ENCODE measurements around the gene CNN2.
A peak's percentile ranks its signal among the peaks of the same experiment; 100 is the strongest.

The CNN2 gene

DNA sequence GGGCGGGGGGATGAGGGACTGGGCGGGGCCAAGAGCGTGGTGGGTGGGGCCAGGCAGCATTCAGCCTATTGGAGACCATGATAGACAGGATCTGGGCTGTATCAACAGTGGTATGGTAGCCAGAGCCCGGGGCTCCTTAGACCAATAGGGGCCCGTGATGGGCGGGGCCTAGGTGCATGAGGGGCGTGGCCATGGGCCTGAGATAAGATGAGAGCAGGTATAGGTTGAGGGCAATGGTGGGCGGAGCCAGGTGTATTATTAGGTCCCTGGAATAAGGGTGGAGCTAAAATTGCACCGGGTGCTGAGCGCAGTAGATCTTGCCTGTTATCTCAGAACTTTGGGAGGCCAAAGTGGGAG lies 18.8 kb downstream of the CNN2 start:
- H3K4me3 ChIP-seq (ENCODE audit: control insufficient read depth, low read depth, low read length), result no peak overlapping the region
- peak; percentile 40 for DNase-seq (ENCODE audit: low read depth)
- TF ChIP-seq, protein P1, sequence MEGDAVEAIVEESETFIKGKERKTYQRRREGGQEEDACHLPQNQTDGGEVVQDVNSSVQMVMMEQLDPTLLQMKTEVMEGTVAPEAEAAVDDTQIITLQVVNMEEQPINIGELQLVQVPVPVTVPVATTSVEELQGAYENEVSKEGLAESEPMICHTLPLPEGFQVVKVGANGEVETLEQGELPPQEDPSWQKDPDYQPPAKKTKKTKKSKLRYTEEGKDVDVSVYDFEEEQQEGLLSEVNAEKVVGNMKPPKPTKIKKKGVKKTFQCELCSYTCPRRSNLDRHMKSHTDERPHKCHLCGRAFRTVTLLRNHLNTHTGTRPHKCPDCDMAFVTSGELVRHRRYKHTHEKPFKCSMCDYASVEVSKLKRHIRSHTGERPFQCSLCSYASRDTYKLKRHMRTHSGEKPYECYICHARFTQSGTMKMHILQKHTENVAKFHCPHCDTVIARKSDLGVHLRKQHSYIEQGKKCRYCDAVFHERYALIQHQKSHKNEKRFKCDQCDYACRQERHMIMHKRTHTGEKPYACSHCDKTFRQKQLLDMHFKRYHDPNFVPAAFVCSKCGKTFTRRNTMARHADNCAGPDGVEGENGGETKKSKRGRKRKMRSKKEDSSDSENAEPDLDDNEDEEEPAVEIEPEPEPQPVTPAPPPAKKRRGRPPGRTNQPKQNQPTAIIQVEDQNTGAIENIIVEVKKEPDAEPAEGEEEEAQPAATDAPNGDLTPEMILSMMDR (conservative IDR thresholded peaks at IDR 0.05; ENCODE audit: control insufficient read depth, insufficient read depth, low read depth, low read length), result no peak

DNA sequence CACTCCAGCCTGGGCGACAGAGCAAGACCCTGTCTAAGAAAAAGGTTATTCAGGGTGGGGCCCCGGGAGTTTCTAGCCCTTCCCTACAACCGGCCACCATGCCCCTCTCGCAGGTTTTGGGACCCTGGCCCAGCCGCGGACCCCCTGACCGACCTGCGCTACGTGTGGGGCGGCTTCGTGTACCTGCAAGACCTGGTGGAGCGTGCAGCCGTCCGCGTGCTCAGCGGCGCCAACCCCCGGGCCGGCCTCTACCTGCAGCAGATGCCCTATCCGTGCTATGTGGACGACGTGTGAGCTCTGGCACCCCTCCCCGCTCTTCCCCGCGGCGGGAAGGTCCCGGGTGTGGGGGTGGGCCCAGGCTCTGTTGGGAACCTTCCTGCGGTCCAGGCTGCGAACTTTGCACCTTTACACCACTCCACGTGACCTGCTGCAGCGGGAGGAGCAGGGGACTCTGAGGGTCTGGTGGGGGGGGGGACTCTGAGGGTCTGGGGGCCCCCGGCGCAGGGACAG lies 19.8 kb downstream of the CNN2 start:
- H3K4me3 ChIP-seq (ENCODE audit: control insufficient read depth, low read depth, low read length), result no peak overlapping the region
- TF ChIP-seq, protein P1 (conservative IDR thresholded peaks at IDR 0.05; ENCODE audit: control insufficient read depth, insufficient read depth, low read depth, low read length), result no peak
- DNase-seq (ENCODE audit: low read depth), result no peak

DNA sequence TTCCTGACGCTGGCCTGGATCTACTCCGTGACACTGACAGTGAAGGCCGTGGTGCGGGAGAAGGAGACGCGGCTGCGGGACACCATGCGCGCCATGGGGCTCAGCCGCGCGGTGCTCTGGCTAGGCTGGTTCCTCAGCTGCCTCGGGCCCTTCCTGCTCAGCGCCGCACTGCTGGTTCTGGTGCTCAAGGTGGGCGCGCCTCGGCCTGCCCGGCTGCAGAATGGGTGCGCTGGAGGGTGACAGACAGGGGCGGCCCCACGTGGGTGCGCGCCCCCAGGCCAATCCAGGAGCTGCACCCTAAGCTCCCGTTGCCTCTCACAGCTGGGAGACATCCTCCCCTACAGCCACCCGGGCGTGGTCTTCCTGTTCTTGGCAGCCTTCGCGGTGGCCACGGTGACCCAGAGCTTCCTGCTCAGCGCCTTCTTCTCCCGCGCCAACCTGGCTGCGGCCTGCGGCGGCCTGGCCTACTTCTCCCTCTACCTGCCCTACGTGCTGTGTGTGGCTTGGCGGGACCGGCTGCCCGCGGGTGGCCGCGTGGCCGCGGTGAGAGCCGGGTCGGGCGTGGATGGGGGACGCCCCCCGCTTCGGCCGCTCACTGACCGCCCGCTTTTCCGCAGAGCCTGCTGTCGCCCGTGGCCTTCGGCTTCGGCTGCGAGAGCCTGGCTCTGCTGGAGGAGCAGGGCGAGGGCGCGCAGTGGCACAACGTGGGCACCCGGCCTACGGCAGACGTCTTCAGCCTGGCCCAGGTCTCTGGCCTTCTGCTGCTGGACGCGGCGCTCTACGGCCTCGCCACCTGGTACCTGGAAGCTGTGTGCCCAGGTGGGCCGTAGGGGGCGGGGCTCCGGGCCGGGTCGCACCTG lies 20.7 kb downstream of the CNN2 start:
- TF ChIP-seq, protein P1 (conservative IDR thresholded peaks at IDR 0.05; ENCODE audit: control insufficient read depth, insufficient read depth, low read depth, low read length), result no peak
- H3K4me3 ChIP-seq (ENCODE audit: control insufficient read depth, low read depth, low read length), result no peak overlapping the region
- no peak for DNase-seq (ENCODE audit: low read depth)

DNA sequence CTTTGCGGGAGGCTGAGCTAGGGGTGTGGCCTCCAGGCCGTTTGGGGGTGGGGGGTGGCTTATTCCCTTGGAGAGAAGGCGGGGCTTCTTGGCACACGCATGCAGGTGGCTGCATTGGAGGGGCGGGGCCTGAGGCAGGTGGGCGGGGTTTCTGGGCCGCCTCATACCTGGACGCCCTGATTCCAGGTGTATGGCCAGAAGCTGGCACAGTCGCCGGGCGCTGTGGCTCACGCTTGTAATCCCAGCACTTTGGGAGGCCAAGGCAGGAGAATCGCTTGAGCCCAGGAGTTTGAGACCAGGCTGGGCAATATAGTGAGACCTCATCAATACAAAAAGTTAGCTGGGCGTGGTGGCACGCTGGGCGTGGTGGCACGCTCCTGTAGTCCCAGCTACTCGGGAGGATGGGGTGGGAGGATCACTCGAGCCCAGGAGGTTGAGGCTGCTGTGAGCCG lies 21.3 kb downstream of the CNN2 start:
- DNase-seq (ENCODE audit: low read depth), result no peak
- H3K4me3 ChIP-seq (ENCODE audit: control insufficient read depth, low read depth, low read length), result no peak overlapping the region
- TF ChIP-seq, protein P1 (conservative IDR thresholded peaks at IDR 0.05; ENCODE audit: control insufficient read depth, insufficient read depth, low read depth, low read length), result no peak

DNA sequence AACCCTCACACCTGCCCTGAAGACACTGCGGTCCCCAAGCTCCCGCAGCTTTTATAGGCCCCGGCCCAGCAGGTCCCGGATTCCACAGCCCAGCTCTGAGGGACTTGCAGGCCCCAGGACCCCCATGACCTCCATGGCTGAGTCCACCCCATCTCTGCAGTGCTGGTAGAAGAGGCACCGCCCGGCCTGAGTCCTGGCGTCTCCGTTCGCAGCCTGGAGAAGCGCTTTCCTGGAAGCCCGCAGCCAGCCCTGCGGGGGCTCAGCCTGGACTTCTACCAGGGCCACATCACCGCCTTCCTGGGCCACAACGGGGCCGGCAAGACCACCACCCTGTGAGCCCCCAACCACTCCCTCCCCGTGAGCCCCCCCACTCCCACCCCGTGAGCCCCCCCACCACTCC lies 22.7 kb downstream of the CNN2 start:
- no peak for DNase-seq (ENCODE audit: low read depth)
- TF ChIP-seq, protein P1 (conservative IDR thresholded peaks at IDR 0.05; ENCODE audit: control insufficient read depth, insufficient read depth, low read depth, low read length), result no peak
- no peak overlapping the region for H3K4me3 ChIP-seq (ENCODE audit: control insufficient read depth, low read depth, low read length)

DNA sequence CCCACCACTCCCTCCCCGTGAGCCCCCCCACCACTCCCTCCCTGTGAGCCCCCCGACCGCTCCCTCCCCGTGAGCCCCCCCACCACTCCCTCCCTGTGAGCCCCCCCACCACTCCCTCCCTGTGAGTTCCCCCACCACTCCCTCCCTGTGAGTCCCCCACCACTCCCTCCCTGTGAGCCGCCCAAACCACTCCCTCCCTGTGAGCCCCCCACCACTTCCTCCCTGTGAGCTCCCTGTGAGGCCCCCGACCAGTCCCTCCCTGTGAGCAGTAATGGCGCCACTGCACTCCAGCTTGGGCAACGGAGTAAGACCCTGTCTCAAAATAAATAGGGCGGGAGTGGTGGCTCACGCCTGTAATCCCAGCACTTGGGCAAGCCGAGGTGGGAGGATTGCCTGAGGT lies 23.4 kb downstream of the CNN2 start:
- no peak for DNase-seq (ENCODE audit: low read depth)
- no peak overlapping the region for H3K4me3 ChIP-seq (ENCODE audit: control insufficient read depth, low read depth, low read length)
- TF ChIP-seq, protein P1 (conservative IDR thresholded peaks at IDR 0.05; ENCODE audit: control insufficient read depth, insufficient read depth, low read depth, low read length), result no peak

Measured in fibroblast of mammary gland (primary cell).